Stimulated activated CD8-positive, alpha-beta memory T cell treated with anti-CD3 and anti-CD28 coated beads, Interleukin-2, amount 100 ng/mL, for 1 hour (primary cell): ENCODE results near the gene AARSD1.
"Not testable (repeated sequence)": the region's sequence is repeated elsewhere in the genome, so short reads cannot be mapped to it uniquely, and the experiment has no call there.

ENCODE experiments used
- DNase-seq, 2 donors: peaks; one replicate each; pipeline ENCODE4 v3.0.0-alpha.2; 2020; ENCODE audit warnings: low read depth in 2 of 2

The AARSD1 gene

DNA sequence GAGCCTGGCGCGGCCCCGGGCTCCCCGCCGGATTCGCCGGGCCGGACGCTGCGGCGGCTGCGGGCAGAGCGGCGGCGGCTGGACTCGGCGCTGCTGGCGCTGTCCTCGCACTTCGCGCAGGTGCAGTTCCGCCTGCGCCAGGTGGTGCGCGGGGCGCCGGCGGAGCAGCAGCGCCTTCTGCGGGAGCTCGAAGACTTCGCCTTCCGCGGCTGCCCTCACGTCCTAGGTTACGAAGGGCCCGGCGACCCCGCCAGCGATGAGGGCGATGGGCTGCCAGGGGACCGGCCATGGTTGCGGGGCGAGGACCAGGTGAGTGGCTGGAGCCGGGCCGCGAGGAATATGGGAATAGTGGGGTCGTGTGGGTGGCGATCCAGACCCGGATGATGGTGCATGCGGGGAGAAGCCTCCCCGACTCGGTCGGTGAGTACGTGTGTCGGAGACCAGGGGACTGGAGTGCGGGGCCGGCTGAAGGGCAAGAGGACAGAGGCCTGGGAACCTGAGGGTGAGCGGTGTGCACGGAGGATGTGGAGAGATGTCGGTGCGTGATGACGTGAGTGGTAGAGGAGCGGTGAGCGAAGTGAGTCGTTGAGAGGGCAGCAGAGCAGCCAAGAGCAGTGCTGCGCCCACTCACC, 16.6 kb upstream of the AARSD1 start:
- DNase-seq, result peak in 1 of 2 donors; percentile 14

- peak; percentile 86 to 87 for DNase-seq
These were observed 16.1 kb upstream of the AARSD1 start, which contains the start of gene RUNDC1 for GRCh38 chr17:42980274-42980765. Gene RUNDC1 (plus strand): TSS chr17:42980565. CDS start chr17:42980577, 12 bp downstream.

DNA sequence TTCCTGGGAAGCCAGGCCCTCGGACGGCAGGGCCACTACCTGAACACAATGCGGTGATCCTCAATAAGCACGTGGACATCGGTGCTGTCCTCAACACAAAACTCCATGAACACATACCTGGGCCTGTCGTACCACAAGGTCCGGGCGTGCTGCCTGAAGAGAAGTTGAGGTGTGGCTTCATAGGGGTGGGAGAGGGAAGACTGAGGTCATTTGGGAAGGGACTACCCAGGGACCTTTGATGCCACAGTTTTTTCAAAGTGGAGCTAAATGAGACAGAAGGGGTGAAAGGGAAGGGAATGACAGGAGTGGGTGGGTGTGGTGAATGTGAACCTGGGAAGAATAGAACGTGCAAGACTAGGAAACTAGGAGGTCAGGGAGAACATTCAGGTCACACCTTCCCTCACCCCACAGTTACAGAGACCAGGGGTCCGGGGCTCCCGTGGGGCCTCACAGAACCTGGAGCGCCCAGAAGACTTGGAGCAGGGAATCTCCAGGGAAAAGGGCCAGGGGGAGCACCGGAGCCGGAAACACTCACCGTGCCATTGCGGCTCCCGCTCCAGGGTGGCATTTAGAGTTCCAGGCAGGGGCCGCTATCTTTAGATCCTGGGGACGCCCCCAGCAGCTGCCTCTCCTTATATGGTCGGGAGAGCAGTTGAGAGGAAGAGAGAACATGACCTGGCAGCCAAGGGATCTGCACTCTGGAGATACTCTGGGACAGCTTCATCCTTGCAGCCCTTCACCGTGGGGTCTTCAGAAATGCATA, 15.4 kb upstream of the AARSD1 start, which contains the start of gene PTGES3L:
Gene PTGES3L (minus strand): TSS at position 570 of the 763 bp plus-strand sequence. CDS start 27 bp downstream, at position 543.
- no peak for DNase-seq

GRCh38 chr17:42975701-42976100, 11.4 kb upstream of the AARSD1 start:
- not testable (repeated sequence) for DNase-seq

GRCh38 chr17:42975265-42975664, 11.0 kb upstream of the AARSD1 start:
- DNase-seq, result no peak

DNA sequence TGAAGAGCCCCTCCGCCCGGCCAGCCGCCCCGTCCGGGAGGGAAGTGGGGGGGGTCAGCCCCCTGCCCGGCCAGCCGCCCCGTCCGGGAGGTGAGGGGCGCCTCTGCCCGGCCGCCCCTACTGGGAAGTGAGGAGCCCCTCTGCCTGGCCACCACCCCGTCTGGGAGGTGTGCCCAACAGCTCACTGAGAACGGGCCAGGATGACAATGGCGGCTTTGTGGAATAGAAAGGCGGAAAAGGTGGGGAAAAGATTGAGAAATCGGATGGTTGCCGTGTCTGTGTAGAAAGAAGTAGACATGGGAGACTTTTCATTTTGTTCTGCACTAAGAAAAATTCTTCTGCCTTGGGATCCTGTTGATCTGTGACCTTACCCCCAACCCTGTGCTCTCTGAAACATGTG, 9.1 kb upstream of the AARSD1 start:
- not testable (repeated sequence) for DNase-seq

DNA sequence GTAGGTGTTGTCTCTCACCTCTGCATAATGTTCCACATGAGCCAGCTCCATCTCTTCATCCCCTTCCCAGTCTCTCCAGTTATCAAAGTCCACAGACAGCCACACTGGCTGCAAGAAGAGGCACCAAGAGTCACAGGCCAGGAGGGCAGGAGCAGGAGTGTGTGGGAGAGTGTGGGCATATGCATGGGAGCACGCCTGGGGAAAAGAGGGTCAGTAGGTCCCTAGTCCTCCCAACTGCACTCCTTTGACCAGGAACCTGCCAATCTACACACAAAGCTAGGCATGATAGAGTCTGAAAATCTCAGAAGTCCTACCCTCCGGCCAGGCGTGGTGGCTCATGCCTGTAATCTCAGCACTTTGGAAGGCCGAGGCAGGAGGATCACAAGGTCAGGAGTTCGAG, 7.3 kb upstream of the AARSD1 start:
- DNase-seq, result no peak

- DNase-seq, result no peak
These were observed 4.8 kb upstream of the AARSD1 start for GRCh38 chr17:42969001-42969581.

DNA sequence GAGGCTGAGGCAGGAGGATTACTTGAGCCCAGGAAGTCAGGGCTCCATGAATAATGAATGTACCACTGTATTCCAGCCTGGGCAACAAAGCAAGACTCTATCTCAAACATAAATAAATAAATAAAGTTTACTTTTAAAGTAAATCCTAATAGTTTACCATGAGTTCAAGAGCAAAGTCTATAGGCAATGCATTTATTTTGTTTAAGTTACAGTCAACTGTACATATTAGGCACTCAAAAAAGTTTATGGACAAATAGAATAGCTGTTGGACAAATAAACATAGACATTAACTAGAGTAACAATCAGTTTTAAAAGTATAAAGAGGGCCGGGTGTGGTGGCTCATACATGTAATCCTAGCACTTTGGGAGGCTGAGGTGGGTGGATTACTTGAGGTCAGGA, 3.7 kb upstream of the AARSD1 start:
- no peak for DNase-seq

GRCh38 chr17:42953669-42954068, 10.6 kb downstream of the AARSD1 start:
- no peak for DNase-seq

DNA sequence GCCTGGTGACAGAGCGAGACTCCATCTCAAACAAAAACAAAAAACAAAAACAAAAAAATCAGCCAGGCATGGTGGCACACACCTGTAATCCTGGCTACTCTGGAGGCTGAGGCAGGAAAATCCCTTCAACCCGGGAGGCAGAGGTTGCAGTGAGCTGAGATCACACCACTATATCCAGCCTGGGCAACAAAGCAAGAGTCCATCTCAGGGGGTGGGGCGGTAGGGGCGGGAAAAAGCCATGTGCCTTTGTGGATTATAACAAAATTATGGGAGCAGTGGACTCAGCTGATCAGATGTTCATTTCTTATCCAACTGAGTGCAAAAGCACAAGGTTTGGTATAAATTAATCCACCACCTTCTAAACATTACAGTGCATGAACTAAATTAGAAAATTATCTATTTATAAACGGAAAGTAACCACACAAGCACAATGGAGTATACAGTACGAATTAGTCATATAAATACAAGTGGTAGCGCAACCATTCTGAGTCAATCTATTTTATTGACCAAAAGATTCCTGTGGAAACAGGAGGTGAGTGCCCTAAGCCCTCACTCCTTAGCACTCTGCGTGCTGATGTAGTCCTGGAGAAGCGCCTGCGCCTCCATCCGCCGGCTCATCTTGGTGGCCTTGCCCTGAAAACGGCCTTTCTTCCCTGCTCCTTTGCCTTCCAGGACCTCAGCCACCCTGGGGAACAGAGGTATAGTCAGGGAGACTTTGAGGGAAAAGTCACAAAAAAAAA, 14.0 kb downstream of the AARSD1 start:
- DNase-seq, result no peak

GRCh38 chr17:42946812-42947211, 17.4 kb downstream of the AARSD1 start:
- DNase-seq, result no peak

GRCh38 chr17:42944211-42944610, 20.0 kb downstream of the AARSD1 start:
- no peak for DNase-seq

DNA sequence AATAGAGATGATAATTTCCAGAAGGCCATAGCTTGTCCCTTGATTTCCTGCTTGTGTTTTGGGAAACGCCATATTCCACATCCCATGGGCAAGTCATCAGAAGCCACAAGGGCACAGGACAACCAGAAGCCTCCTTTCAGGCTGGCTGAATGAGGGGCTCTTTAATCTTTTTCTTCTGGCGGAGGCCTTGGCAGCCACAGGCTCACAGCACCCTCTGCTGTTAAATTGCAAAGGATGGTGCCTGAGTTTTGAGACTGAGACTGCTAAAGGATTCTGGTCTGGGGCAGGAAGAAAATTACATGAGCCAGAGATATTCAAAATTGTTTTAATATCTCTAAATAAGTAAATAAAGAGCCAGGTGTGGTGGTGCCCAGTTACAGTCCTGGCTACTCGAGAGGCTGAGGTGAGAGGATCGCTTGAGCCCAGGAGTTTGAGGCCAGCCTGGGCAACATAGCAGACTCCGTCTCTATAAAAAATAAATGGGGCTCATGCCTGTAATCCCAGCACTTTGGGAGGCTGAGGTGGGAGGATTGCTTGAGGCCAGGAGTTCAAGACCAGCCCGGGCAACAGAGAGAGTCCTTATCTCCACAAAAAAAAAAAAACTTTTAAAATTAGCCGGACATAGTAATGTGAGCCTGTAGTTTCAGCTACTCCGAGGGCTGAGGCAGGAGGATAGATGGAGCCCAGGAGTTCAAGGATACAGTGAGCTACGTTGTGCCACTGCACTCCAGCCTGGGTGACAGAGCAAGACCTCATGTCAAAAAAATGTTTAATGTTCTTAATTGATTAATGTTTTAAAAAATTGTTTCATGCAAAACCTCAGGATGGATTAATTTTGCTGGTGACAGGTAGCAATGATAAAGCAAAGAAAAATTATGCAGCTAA, 26.3 kb downstream of the AARSD1 start:
- DNase-seq, result no peak

DNA sequence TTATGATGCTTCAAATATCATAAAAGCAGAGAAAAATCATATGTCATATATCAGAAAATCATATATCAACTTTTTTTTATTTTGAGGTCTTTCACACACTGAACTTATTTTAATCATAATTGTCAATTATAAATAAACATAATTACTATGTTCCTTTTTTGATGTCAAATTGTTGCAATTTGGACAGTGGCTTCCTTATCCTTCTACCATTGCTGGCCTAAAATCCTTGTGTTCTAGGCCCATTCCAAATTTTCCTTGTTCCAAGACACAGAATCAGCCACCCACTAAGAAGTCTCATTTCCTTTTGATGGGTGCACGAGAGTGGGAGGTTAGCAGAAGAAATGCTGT, 34.8 kb downstream of the AARSD1 start:
- no peak for DNase-seq

- DNase-seq, result no peak
These were observed 35.3 kb downstream of the AARSD1 start for GRCh38 chr17:42928714-42929496.

DNA sequence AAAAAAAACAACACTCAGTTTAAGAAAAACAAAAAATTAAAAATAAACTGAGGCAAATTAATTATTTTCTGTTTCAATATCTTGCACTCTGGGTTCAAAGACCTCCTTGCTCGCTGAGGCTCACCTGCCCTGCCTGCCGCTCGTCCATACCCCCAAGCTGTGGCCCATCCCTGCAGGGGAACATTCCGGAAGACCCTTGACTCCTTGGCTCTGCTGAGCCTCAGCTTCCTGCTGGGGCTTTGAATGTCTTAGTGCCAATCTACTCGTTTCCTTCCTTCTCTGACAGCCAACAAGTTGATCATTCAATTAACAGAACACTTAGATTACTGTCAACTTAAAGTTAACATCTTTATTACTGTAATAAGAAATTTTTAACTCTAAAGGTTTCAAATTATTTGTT, 39.4 kb downstream of the AARSD1 start:
- DNase-seq, result no peak

DNA sequence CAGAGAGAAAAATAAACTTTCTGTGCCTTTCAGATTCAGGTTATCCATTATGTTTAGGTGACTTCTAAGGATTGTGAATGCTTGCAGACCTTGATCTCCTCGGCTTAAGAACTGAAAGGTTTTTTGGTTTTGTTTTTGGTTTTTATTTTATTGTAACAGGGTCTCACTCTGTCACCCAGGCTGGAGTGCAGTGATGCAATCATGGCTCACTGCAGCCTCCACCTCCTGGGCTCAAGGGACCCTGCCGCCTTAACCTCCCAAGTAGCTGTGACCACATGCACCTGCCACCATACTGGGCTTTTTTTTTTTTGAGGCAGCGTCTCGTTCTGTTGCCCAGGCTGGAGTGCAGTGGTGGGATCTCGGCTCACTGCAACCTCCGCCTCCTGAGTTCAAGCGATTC, 40.8 kb downstream of the AARSD1 start:
- not testable (repeated sequence) for DNase-seq

DNA sequence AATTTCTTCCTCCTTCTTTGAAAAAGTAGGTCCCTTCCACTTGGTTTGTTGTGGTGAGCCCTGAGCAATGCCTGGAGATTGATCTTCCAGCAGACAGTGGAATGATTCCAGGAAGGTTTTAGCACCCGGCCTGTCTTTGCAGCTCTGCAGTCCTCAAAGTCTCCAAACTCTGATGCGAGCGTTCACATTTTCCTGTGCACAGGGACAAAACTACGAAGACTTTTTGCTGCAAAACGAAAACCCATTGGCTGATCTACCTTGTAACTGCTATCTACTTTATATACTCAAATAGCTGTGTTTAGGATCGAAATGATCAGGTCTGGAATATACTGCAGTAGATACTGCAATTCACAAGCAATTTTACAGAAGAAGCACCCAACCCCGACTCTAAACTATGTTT, 42.0 kb downstream of the AARSD1 start:
- DNase-seq, result no peak

- no peak for DNase-seq
These were observed 43.3 kb downstream of the AARSD1 start for GRCh38 chr17:42920922-42921321.
